Neuronal stem cell (in vitro differentiated cells): ENCODE data around the gene CSF1R.
A peak's percentile ranks its signal among the peaks of the same experiment; 100 is the strongest.

ENCODE experiments used
- DNase-seq: peaks from one replicate; pipeline ENCODE4 v3.0.0-alpha.2; 2013; ENCODE audit warnings: low spot score
- H2AFZ ChIP-seq: one replicate; pipeline ENCODE4 v1.6.1; 2013; ENCODE audit warnings: mild to moderate bottlenecking, low read length, inconsistent platforms
- H2AK5ac ChIP-seq: 2 replicates; pipeline ENCODE4 v1.6.1; 2013; ENCODE audit warnings: low read depth, mild to moderate bottlenecking, inconsistent platforms, low read length, moderate library complexity, mixed read lengths
- H2BK120ac ChIP-seq: 2 replicates; pipeline ENCODE4 v1.6.1; 2013; ENCODE audit warnings: low read depth, mild to moderate bottlenecking, inconsistent platforms, low read length, moderate library complexity, mixed read lengths
- H2BK12ac ChIP-seq: one replicate; pipeline ENCODE4 v1.6.1; 2013; ENCODE audit warnings: low read length, inconsistent platforms
- H2BK15ac ChIP-seq: 2 replicates; pipeline ENCODE4 v1.6.1; 2013; ENCODE audit warnings: mild to moderate bottlenecking, low read length, inconsistent platforms, mixed read lengths
- H2BK5ac ChIP-seq: one replicate; pipeline ENCODE4 v1.6.1; 2013; ENCODE audit warnings: inconsistent platforms, mild to moderate bottlenecking, low read length, moderate library complexity
- H3K14ac ChIP-seq: one replicate; pipeline ENCODE4 v1.6.1; 2013; ENCODE audit warnings: low read length, inconsistent platforms
- H3K18ac ChIP-seq: 2 replicates; pipeline ENCODE4 v1.6.1; 2013; ENCODE audit warnings: low read length, inconsistent platforms
- H3K23ac ChIP-seq: 2 replicates; pipeline ENCODE4 v1.6.1; 2013; ENCODE audit warnings: low read depth, mild to moderate bottlenecking, mixed read lengths, low read length, inconsistent platforms; ENCODE audit not compliant: poor library complexity
- H3K27ac ChIP-seq: replicated peaks from 3 replicates; pipeline ENCODE4 v1.5.1; 2013; ENCODE audit warnings: low read length, inconsistent platforms
- H3K27me3 ChIP-seq, 3 experiments: 2 replicates each; pipeline ENCODE4 v1.6.1; 2013; ENCODE audit warnings: low read length in 3 of 3, mild to moderate bottlenecking in 2 of 3, inconsistent platforms in 1 of 3, low read depth in 1 of 3, mixed read lengths in 1 of 3, moderate library complexity in 1 of 3; ENCODE audit not compliant: control insufficient read depth in 3 of 3, insufficient read depth in 3 of 3
- H3K36me3 ChIP-seq, 2 donors: replicated peaks in 1 of 2; 2 replicates each; pipeline ENCODE4 v1.6.1; 2013; ENCODE audit warnings: low read length in 2 of 2; ENCODE audit not compliant: control insufficient read depth in 2 of 2, insufficient read depth in 2 of 2
- H3K4ac ChIP-seq: 2 replicates; pipeline ENCODE4 v1.6.1; 2013; ENCODE audit warnings: inconsistent platforms, mild to moderate bottlenecking, low read length, moderate library complexity
- H3K4me1 ChIP-seq, 2 donors: 1 replicate in 1 of 2; 2 replicates in 1 of 2; pipeline ENCODE4 v1.6.1; 2013; ENCODE audit warnings: low read length in 2 of 2, low read depth in 1 of 2; ENCODE audit not compliant: control insufficient read depth in 2 of 2, insufficient read depth in 1 of 2
- H3K4me2 ChIP-seq: one replicate; pipeline ENCODE4 v1.6.1; 2013; ENCODE audit warnings: mild to moderate bottlenecking, low read length, inconsistent platforms; ENCODE audit not compliant: insufficient read depth, poor library complexity, severe bottlenecking
- H3K4me3 ChIP-seq, 2 donors: 2 replicates each; pipeline ENCODE4 v1.5.1; 2013; ENCODE audit warnings: low read length in 2 of 2, mild to moderate bottlenecking in 2 of 2, inconsistent platforms in 1 of 2, moderate library complexity in 1 of 2
- H3K79me1 ChIP-seq: one replicate; pipeline ENCODE4 v1.6.1; 2013; ENCODE audit warnings: low read depth, mild to moderate bottlenecking, inconsistent platforms, low read length, moderate library complexity
- H3K9ac ChIP-seq: one replicate; pipeline ENCODE4 v1.6.1; 2013; ENCODE audit warnings: mild to moderate bottlenecking, low read depth, low read length, inconsistent platforms; ENCODE audit not compliant: poor library complexity
- H3K9me3 ChIP-seq, 2 donors: replicated peaks in 1 of 2; 2 replicates each; pipeline versions ENCODE3 to v1.6.1; 2013; ENCODE audit warnings: low read length in 2 of 2, mild to moderate bottlenecking in 2 of 2, inconsistent platforms in 1 of 2, low read depth in 1 of 2, mixed read lengths in 1 of 2, moderate library complexity in 1 of 2; ENCODE audit not compliant: control insufficient read depth in 2 of 2, insufficient read depth in 1 of 2
- H4K8ac ChIP-seq: one replicate; pipeline ENCODE4 v1.6.1; 2013; ENCODE audit warnings: low read depth, mild to moderate bottlenecking, inconsistent platforms, low read length, moderate library complexity
- H4K91ac ChIP-seq: one replicate; pipeline ENCODE4 v1.6.1; 2013; ENCODE audit warnings: low read length, low read depth, mild to moderate bottlenecking, inconsistent platforms; ENCODE audit not compliant: poor library complexity
- WGBS, 2 donors: extraction: QIAGEN DNeasy Blood & Tissue Kit; methylation state at CpG; one replicate each; pipeline ENCODE4 v1.1.7; 2013; ENCODE audit warnings: missing lambda C conversion rate in 2 of 2, mixed read lengths in 1 of 2; ENCODE audit not compliant: insufficient read length in 2 of 2, insufficient replicate concordance in 1 of 2; ENCODE audit errors: extremely low coverage in 2 of 2; 5-methylcytosine and 5-hydroxymethylcytosine counted together

CSF1R gene

DNA sequence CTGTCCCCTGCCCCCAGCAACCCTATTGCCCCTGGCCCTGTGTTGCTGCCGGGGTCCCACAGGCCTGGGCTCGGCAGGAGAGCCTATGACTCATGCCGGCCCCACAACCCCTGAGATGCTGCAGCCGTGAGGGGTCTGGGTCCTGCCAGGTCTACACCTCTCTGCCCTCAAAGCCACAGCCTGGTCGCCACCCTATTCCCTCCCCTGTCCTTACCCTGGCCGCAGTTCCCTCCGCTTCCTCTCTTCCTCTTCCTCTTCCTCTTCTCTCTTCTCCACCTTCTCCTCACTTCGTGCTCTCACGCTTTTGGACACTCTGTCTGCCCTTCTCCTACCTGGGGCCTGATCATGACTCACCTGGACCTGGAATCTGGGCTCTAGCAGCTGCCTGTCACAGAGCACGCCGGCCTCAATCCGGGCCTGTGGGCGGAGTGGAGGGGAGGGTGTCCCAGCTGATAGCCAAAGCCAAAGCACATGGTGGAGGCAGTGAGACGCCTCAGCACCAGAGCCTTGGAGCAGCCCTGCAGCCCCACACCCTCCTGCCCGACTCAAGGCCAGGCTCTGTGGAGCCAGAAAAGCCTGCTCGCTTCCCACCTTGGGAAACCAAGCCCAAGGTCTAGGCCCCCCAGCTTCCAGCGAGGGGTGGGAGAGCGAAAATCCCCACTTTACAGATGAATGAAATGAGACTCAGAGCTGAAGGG is 26.8 kb upstream of the CSF1R start:
- Histone ChIP-seq H3K23ac (peak overlapping the region; percentile 76), H3K36me3 (no peaks in the 10 kb centered on the region), H3K9me3 (no peaks in the 10 kb centered on the region), H2AFZ (no peak overlapping the region), H2BK120ac (peak overlapping the region; percentile 35), H3K18ac (peak overlapping the region; percentile 89), H3K27me3 (peaks cover 0 to 11% (median 0%) of the 10 kb centered on the region in 3 experiments), H3K4ac (peak overlapping the region; percentile 17), H2AK5ac (peak overlapping the region; percentile 90), H3K79me1 (no peaks in the 10 kb centered on the region), H2BK15ac (peak overlapping the region; percentile 80), H3K4me1 (peaks cover 11 to 24% of the 10 kb centered on the region in 2 donors), H4K8ac (no peak overlapping the region), H4K91ac (no peak overlapping the region), H3K4me3 (no peak overlapping the region), H3K27ac (peak overlapping the region; percentile 80), H2BK12ac (peak overlapping the region; percentile 69), H2BK5ac (peak overlapping the region; percentile 21), H3K9ac (no peak overlapping the region), H3K4me2 (no peak overlapping the region), H3K14ac (peak overlapping the region; percentile 72)
- WGBS, 2 donors, result no CpG with 5 or more reads among the region's 18 CpGs
- no peak for DNase-seq

DNA sequence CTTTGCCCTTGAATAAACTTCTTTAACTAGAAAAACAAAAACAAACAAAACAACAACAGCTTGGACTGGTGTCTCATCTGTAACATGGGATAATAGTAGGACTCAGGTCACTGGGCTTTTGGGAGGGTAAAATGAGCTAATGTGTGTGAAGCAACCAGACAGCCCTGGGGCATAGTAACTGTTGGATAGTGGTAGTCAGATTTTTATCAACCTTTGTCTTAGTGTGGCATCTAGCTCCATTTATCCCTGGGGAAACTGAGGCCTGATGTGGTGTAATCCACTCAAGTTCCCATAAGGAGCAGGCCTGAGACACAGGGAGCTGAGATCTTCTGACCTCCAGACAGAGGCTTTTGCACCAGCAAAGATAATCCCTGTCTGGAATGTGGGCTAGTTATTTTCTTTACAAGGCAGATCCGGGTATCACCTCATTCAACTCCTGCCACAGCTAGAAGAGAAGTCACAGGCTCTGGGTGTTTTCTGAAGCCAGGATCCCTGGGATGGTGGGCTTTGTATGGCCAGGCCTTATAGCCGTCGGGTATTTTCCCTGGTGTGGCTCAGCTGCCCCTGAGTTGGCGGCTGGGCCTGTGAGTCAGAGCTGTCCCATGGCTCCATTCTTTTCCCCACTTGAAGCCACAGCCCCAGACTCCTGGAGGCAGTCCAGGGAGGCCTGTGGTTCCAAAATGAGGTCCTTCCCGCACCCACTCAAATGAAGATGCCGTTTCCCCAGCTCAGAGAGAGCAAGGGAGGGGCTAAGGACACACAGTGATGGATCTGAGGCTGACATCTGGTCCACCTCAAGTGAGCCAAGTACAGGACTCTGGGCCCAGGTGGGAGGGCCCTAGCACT is 26.1 kb upstream of the CSF1R start:
- H3K23ac ChIP-seq, result peak overlapping the region; percentile 9
- H2AK5ac ChIP-seq, result peak overlapping the region; percentile 90
- H4K8ac ChIP-seq, result no peak overlapping the region
- no peaks in the 10 kb centered on the region for H3K36me3 ChIP-seq
- H3K14ac ChIP-seq, result peak overlapping the region; percentile 72
- H3K4me2 ChIP-seq, result no peak overlapping the region
- H2BK120ac ChIP-seq, result no peak overlapping the region
- H3K27me3 ChIP-seq, result peaks cover 0 to 11% (median 0%) of the 10 kb centered on the region in 3 experiments
- H2BK12ac ChIP-seq, result no peak overlapping the region
- H3K27ac ChIP-seq, result peak overlapping the region; percentile 80
- no peaks in the 10 kb centered on the region for H3K79me1 ChIP-seq
- no peaks in the 10 kb centered on the region for H3K9me3 ChIP-seq
- H2AFZ ChIP-seq, result no peak overlapping the region
- WGBS, 2 donors, result no CpG with 5 or more reads among the region's 6 CpGs
- no peak overlapping the region for H4K91ac ChIP-seq
- H2BK5ac ChIP-seq, result peak overlapping the region; percentile 21
- no peak overlapping the region for H3K4me3 ChIP-seq
- H3K4me1 ChIP-seq, result peaks cover 14 to 22% of the 10 kb centered on the region in 2 donors
- peak overlapping the region; percentile 0 for H3K4ac ChIP-seq
- DNase-seq, result peak; percentile 48
- H3K9ac ChIP-seq, result no peak overlapping the region
- peak overlapping the region; percentile 80 for H2BK15ac ChIP-seq
- peak overlapping the region; percentile 89 for H3K18ac ChIP-seq

DNA sequence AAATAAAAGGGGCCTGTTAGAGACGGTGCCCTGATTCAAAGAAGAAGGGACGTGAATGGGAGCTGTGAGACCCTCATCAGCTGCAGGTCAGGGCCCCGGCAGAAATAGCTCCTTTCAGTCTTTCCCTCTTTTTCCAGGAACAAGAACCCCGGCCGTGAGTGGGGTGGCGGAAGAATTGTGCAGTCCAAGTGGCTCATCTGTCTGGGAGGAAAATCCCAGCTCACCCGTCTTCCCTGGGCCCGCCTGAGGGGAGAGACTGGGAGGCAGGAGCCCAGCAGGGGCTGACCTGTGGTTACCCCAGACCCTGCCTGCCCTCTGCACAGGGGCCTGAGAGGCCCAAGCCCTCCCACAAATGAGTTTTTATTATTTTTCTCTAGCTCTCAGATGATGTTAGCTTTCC is 24.8 kb upstream of the CSF1R start:
- no CpG with 5 or more reads among the region's 8 CpGs for WGBS, 2 donors
- no peak overlapping the region for H4K8ac ChIP-seq
- no peak overlapping the region for H2AK5ac ChIP-seq
- H3K36me3 ChIP-seq, result no peaks in the 10 kb centered on the region
- H2BK12ac ChIP-seq, result no peak overlapping the region
- peak overlapping the region; percentile 86 for H2AFZ ChIP-seq
- H3K4me2 ChIP-seq, result no peak overlapping the region
- no peaks in the 10 kb centered on the region for H3K79me1 ChIP-seq
- peaks cover 18 to 24% of the 10 kb centered on the region in 2 donors for H3K4me1 ChIP-seq
- no peak overlapping the region for H2BK15ac ChIP-seq
- no peak overlapping the region for H3K27ac ChIP-seq
- peaks cover 0 to 11% (median 2%) of the 10 kb centered on the region in 3 experiments for H3K27me3 ChIP-seq
- no peak overlapping the region for H2BK120ac ChIP-seq
- peak overlapping the region; percentile 30 for H2BK5ac ChIP-seq
- H4K91ac ChIP-seq, result no peak overlapping the region
- H3K4me3 ChIP-seq, result no peak overlapping the region
- H3K4ac ChIP-seq, result no peak overlapping the region
- H3K18ac ChIP-seq, result no peak overlapping the region
- H3K23ac ChIP-seq, result no peak overlapping the region
- H3K14ac ChIP-seq, result no peak overlapping the region
- H3K9me3 ChIP-seq, result no peaks in the 10 kb centered on the region
- no peak for DNase-seq
- H3K9ac ChIP-seq, result no peak overlapping the region

DNA sequence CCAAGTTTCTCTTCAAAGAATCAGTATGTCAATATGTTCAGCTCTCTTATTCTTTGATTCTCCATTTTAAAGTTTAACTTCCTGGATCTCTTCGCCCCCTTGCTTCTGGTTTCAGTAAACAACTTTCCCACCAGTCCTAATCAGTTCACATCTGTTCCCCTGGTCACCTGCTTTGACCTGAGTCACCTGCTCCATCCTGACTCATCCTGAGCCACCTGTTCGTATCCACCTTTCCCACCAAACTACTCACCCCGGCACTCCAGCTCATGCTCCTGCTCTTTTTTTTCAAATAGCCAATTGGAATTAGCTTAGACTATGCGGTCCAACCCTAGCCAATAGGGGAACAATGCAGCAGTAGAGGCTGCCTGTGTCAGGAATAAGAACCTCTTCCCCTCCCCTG is 23.6 kb upstream of the CSF1R start:
- H3K4me1 ChIP-seq, result peaks cover 18 to 24% of the 10 kb centered on the region in 2 donors
- H3K9ac ChIP-seq, result no peak overlapping the region
- no peak overlapping the region for H2AK5ac ChIP-seq
- H4K91ac ChIP-seq, result no peak overlapping the region
- H3K9me3 ChIP-seq, result no peaks in the 10 kb centered on the region
- H3K36me3 ChIP-seq, result no peaks in the 10 kb centered on the region
- no peak overlapping the region for H3K18ac ChIP-seq
- no peak for DNase-seq
- H3K4ac ChIP-seq, result no peak overlapping the region
- no peak overlapping the region for H4K8ac ChIP-seq
- H3K4me2 ChIP-seq, result no peak overlapping the region
- no peaks in the 10 kb centered on the region for H3K79me1 ChIP-seq
- no peak overlapping the region for H3K27ac ChIP-seq
- no CpG with 5 or more reads among the region's 4 CpGs for WGBS, 2 donors
- no peak overlapping the region for H3K4me3 ChIP-seq
- H2BK5ac ChIP-seq, result no peak overlapping the region
- H2BK12ac ChIP-seq, result no peak overlapping the region
- H2BK15ac ChIP-seq, result no peak overlapping the region
- H2BK120ac ChIP-seq, result no peak overlapping the region
- no peak overlapping the region for H3K23ac ChIP-seq
- no peak overlapping the region for H2AFZ ChIP-seq
- peaks cover 0 to 11% (median 2%) of the 10 kb centered on the region in 3 experiments for H3K27me3 ChIP-seq
- H3K14ac ChIP-seq, result no peak overlapping the region
